Measurements from ENCODE around the gene ARHGAP24. TPM values are rescaled to one million over a fixed set of nuclear protein-coding genes. Genes with fewer than 3 reads are reported as not detected.
A peak's percentile ranks its signal among the peaks of the same experiment; 100 is the strongest.

ARHGAP24 gene
- total RNA-seq, 3 donors from 2014 or later, result 20.6 to 60.2 (median 37.2) TPM

- intact Hi-C loops (cut with DNase I; ENCODE audit: low total_unique reads), result no loop called here
- Histone ChIP-seq H3K27me3 (no peaks in the 10 kb centered on the region), H3K27ac (no peak overlapping the region)
Measured at GRCh38 chr4:85722401-85722800, 247.5 kb downstream of the ARHGAP24 start.

GRCh38 chr4:85722807-85723206 lies 247.9 kb downstream of the ARHGAP24 start:
- Histone ChIP-seq H3K36me3 (no peaks in the 10 kb centered on the region), H3K4me3 (no peak overlapping the region), H3K9me3 (no peaks in the 10 kb centered on the region), H3K27me3 (no peaks in the 10 kb centered on the region), H3K4me1 (peaks cover 0 to 6% of the 10 kb centered on the region in 2 donors), H3K27ac (no peak overlapping the region)
- intact Hi-C loops (cut with DNase I; ENCODE audit: low total_unique reads), result no loop called here
- TF ChIP-seq CTCF (IDR thresholded peaks at IDR 0.05), result no peak
- TF ChIP-seq POLR2A (IDR thresholded peaks at IDR 0.05), result no peak
- TF ChIP-seq POLR2AphosphoS5 (IDR thresholded peaks at IDR 0.05), result no peak
- DNase-seq (ENCODE audit: low spot score in 2 of 2), result no peak

More at GRCh38 chr4:85722401-85722800, 247.5 kb downstream of the ARHGAP24 start:
- Histone ChIP-seq H3K4me3 (no peak overlapping the region), H3K9me3 (no peaks in the 10 kb centered on the region), H3K36me3 (no peaks in the 10 kb centered on the region), H3K4me1 (peaks cover 0 to 6% of the 10 kb centered on the region in 2 donors)
- DNase-seq (ENCODE audit: low spot score in 2 of 2), result no peak
- TF ChIP-seq POLR2A (IDR thresholded peaks at IDR 0.05) (no peak), POLR2AphosphoS5 (IDR thresholded peaks at IDR 0.05) (no peak), CTCF (IDR thresholded peaks at IDR 0.05) (no peak)

- Histone ChIP-seq H3K27ac (peak overlapping the region; percentile 27 to 52), H3K4me1 (peaks cover 0 to 6% of the 10 kb centered on the region in 2 donors)
- TF ChIP-seq POLR2AphosphoS5 (IDR thresholded peaks at IDR 0.05), result no peak
- no peak for TF ChIP-seq CTCF (IDR thresholded peaks at IDR 0.05)
- no peak for TF ChIP-seq POLR2A (IDR thresholded peaks at IDR 0.05)
Measured at GRCh38 chr4:85724791-85725563, 250.0 kb downstream of the ARHGAP24 start.

GRCh38 chr4:85725721-85726170 lies 250.8 kb downstream of the ARHGAP24 start:
- TF ChIP-seq CTCF (IDR thresholded peaks at IDR 0.05), result no peak
- no peak for TF ChIP-seq POLR2AphosphoS5 (IDR thresholded peaks at IDR 0.05)
- TF ChIP-seq POLR2A (IDR thresholded peaks at IDR 0.05), result no peak
- H3K9me3 ChIP-seq, result no peaks in the 10 kb centered on the region
- DNase-seq (ENCODE audit: low spot score in 2 of 2), result no peak

More at GRCh38 chr4:85724791-85725563, 250.0 kb downstream of the ARHGAP24 start:
- intact Hi-C loops (cut with DNase I; ENCODE audit: low total_unique reads), result no loop called here
- DNase-seq (ENCODE audit: low spot score in 2 of 2), result no peak
- no peak overlapping the region for H3K4me3 ChIP-seq
- H3K36me3 ChIP-seq, result no peaks in the 10 kb centered on the region
- H3K9me3 ChIP-seq, result no peaks in the 10 kb centered on the region
- H3K27me3 ChIP-seq, result no peaks in the 10 kb centered on the region

GRCh38 chr4:85726555-85726954 lies 251.6 kb downstream of the ARHGAP24 start:
- Histone ChIP-seq H3K9me3 (no peaks in the 10 kb centered on the region), H3K36me3 (no peaks in the 10 kb centered on the region), H3K27me3 (no peaks in the 10 kb centered on the region), H3K4me1 (peaks cover 0 to 6% of the 10 kb centered on the region in 2 donors), H3K4me3 (no peak overlapping the region), H3K27ac (peak overlapping the region in 1 of 2 donors; percentile 52)
- intact Hi-C loops (cut with DNase I; ENCODE audit: low total_unique reads), result no loop called here
- no peak for DNase-seq (ENCODE audit: low spot score in 2 of 2)
- no peak for TF ChIP-seq CTCF (IDR thresholded peaks at IDR 0.05)
- no peak for TF ChIP-seq POLR2AphosphoS5 (IDR thresholded peaks at IDR 0.05)
- TF ChIP-seq POLR2A (IDR thresholded peaks at IDR 0.05), result no peak

More at GRCh38 chr4:85725721-85726170, 250.8 kb downstream of the ARHGAP24 start:
- Histone ChIP-seq H3K4me3 (no peak overlapping the region), H3K27ac (peak overlapping the region; percentile 27 to 52), H3K36me3 (no peaks in the 10 kb centered on the region), H3K27me3 (no peaks in the 10 kb centered on the region), H3K4me1 (peaks cover 0 to 6% of the 10 kb centered on the region in 2 donors)
- intact Hi-C loops (cut with DNase I; ENCODE audit: low total_unique reads), result no loop called here

Measured in breast epithelium (tissue), 4 donors.